PC-3 (cell line): Measurements from ENCODE around the gene COL13A1.

Experiments used
- EZH2 ChIP-seq: fragments of 300-600 bp; sonication (generic); IDR thresholded peaks from one replicate; pipeline ENCODE4 v1.6.1; 2017; ENCODE audit warnings: antibody characterized with exemption, mild to moderate bottlenecking, low read length; ENCODE audit not compliant: unreplicated experiment
- EZH2phosphoT487 ChIP-seq: fragments of 300-600 bp; sonication (generic); IDR thresholded peaks from 2 replicates; pipeline ENCODE4 v1.6.1; 2018; ENCODE audit warnings: mild to moderate bottlenecking, antibody characterized with exemption, low read length, borderline replicate concordance
- TF ChIP-seq, protein P1 (sequence below): fragments of 300-600 bp; sonication (generic); conservative IDR thresholded peaks from 2 replicates; pipeline ENCODE4 v1.5.1; 2017; ENCODE audit warnings: antibody characterized with exemption, low read depth, mild to moderate bottlenecking, low read length

- TF ChIP-seq, protein P1, sequence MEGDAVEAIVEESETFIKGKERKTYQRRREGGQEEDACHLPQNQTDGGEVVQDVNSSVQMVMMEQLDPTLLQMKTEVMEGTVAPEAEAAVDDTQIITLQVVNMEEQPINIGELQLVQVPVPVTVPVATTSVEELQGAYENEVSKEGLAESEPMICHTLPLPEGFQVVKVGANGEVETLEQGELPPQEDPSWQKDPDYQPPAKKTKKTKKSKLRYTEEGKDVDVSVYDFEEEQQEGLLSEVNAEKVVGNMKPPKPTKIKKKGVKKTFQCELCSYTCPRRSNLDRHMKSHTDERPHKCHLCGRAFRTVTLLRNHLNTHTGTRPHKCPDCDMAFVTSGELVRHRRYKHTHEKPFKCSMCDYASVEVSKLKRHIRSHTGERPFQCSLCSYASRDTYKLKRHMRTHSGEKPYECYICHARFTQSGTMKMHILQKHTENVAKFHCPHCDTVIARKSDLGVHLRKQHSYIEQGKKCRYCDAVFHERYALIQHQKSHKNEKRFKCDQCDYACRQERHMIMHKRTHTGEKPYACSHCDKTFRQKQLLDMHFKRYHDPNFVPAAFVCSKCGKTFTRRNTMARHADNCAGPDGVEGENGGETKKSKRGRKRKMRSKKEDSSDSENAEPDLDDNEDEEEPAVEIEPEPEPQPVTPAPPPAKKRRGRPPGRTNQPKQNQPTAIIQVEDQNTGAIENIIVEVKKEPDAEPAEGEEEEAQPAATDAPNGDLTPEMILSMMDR = no peak
- no peak for TF ChIP-seq EZH2
- no peak for TF ChIP-seq EZH2phosphoT487
Observed at GRCh38 chr10:69893271-69893900, 91.7 kb downstream of the COL13A1 start.
